OCI-LY7 (cell line): ENCODE results near the gene RITA1. TPM values are rescaled to one million over a fixed set of nuclear protein-coding genes. Genes with fewer than 3 reads are reported as not detected.
A peak's percentile ranks its signal among the peaks of the same experiment; 100 is the strongest.

Experiments
- BruUV-seq: library from RNA; stranded (reverse); fragments of 400-500 nt; replicated peaks from 2 replicates; lab custom pipeline; 2021; lab: Mats Ljungman, UMichigan
- CTCF ChIA-PET: fragments of 300-600 bp; sonication (Branson Sonifier 250); formaldehyde crosslinking; loops from one replicate; lab custom pipeline; 2022; ENCODE audit warnings: antibody characterized with exemption; ENCODE audit not compliant: unreplicated experiment; lab: Charles Lee
- POLR2A ChIA-PET: fragments of 300-600 bp; sonication (Branson Sonifier 250); formaldehyde crosslinking; loops from one replicate; lab custom pipeline; 2022; ENCODE audit warnings: antibody characterized with exemption; lab: Charles Lee
- DNase-seq: peaks from one replicate; pipeline ENCODE4 v3.0.0-alpha.2; 2015; ENCODE audit warnings: low spot score
- H2AFZ ChIP-seq: fragments of 200-600 bp; sonication (generic), shearing (Covaris generic); 2 replicates; pipeline ENCODE4 v1.6.1; 2014; ENCODE audit warnings: mild to moderate bottlenecking, antibody characterized with exemption, low read length, moderate library complexity
- H3K27ac ChIP-seq: fragments of 200-600 bp; sonication (generic); 2 replicates; pipeline ENCODE4 v1.5.1; 2014; ENCODE audit warnings: mixed run types, low read depth, mild to moderate bottlenecking, moderate library complexity, low read length, inconsistent platforms; ENCODE audit not compliant: poor library complexity, severe bottlenecking
- H3K36me3 ChIP-seq: fragments of 200-600 bp; sonication (generic); 2 replicates; pipeline ENCODE4 v1.6.1; 2014; ENCODE audit warnings: mild to moderate bottlenecking, antibody characterized with exemption, low read length, moderate library complexity, mixed read lengths; ENCODE audit not compliant: insufficient read depth
- H3K4me1 ChIP-seq: fragments of 200-600 bp; sonication (generic); 2 replicates; pipeline ENCODE4 v1.5.1; 2014; ENCODE audit warnings: mild to moderate bottlenecking, low read length; ENCODE audit not compliant: insufficient read depth, poor library complexity, severe bottlenecking
- H3K4me2 ChIP-seq: fragments of 200-600 bp; sonication (generic); 2 replicates; pipeline ENCODE4 v1.6.1; 2014; ENCODE audit warnings: mild to moderate bottlenecking, low read length
- H3K4me3 ChIP-seq: fragments of 200-600 bp; sonication (generic); 2 replicates; pipeline ENCODE4 v1.5.1; 2014; ENCODE audit warnings: mild to moderate bottlenecking, low read depth, low read length; ENCODE audit not compliant: poor library complexity, severe bottlenecking
- H3K79me2 ChIP-seq: fragments of 200-600 bp; sonication (generic); 2 replicates; pipeline ENCODE4 v1.6.1; 2016; ENCODE audit warnings: low read depth, mild to moderate bottlenecking, low read length, moderate library complexity, mixed read lengths; ENCODE audit not compliant: insufficient read depth
- H3K9me2 ChIP-seq: fragments of 200-600 bp; sonication (generic); 2 replicates; pipeline ENCODE4 v1.6.1; 2016; ENCODE audit warnings: mild to moderate bottlenecking, low read length, mixed read lengths; ENCODE audit not compliant: insufficient read depth
- H3K9me3 ChIP-seq: fragments of 200-600 bp; sonication (generic); 2 replicates; pipeline ENCODE4 v1.6.1; 2014; ENCODE audit warnings: mild to moderate bottlenecking, mixed run types, low read length, mixed read lengths
- H4K20me1 ChIP-seq: fragments of 200-600 bp; sonication (generic); 2 replicates; pipeline ENCODE4 v1.6.1; 2014; ENCODE audit warnings: mild to moderate bottlenecking, antibody characterized with exemption, low read length, moderate library complexity, mixed read lengths; ENCODE audit not compliant: insufficient read depth
- CTCF ChIP-seq: fragments of 200-600 bp; sonication (generic); conservative IDR thresholded peaks from 2 replicates; pipeline ENCODE4 v1.5.1; 2014; ENCODE audit warnings: mild to moderate bottlenecking, antibody characterized with exemption, low read length, moderate library complexity, mixed read lengths
- EZH2phosphoT487 ChIP-seq: fragments of 200-600 bp; sonication (generic); IDR thresholded peaks from 2 replicates; pipeline ENCODE4 v1.6.1; 2018; ENCODE audit warnings: low read depth, borderline replicate concordance, mild to moderate bottlenecking, mixed run types, antibody characterized with exemption, low read length, moderate library complexity, mixed read lengths
- intact Hi-C: fragments of 100-400 bp; cut with micrococcal nuclease; formaldehyde crosslinking; loops from one replicate; pipeline ENCODE4 v1.10.0; 2022; ENCODE audit not compliant: unreplicated experiment
- total RNA-seq, 2 experiments: library from RNA; depleted of rRNA in 1 of 2; stranded (reverse); fragments of >200 nt in 1 of 2; shearing (Covaris generic) in 1 of 2; gene quantifications; 2 replicates each; pipeline ENCODE4 v1.2.3, GENCODE V29; 2014 to 2022

RITA1 gene
- total RNA-seq, 2 experiments from 2014 or later: 68.6 to 90.8 TPM

- intact Hi-C loops: loop anchor here (1.0 to 5.0 kb wide), 5 partner anchors 47 to 251 kb away; no protein-coding TSS in a partner anchor
- Histone ChIP-seq H3K79me2 (peaks cover 28% of the 10 kb centered on the region; the same call in 1 of the 2 replicates), H4K20me1 (no peaks in the 10 kb centered on the region), H3K4me1 (peaks cover 57% of the 10 kb centered on the region), H3K36me3 (peaks cover 38% of the 10 kb centered on the region), H2AFZ (peak overlapping the region; percentile 26), H3K4me3 (peak overlapping the region; percentile 78), H3K9me2 (no peaks in the 10 kb centered on the region), H3K9me3 (no peaks in the 10 kb centered on the region), H3K27ac (peak overlapping the region; percentile 90), H3K4me2 (peak overlapping the region; percentile 90)
- BruUV-seq: TSS peak; percentile 90
- ChIA-PET CTCF (interaction anchor here (0.8 to 4.0 kb wide), 9 partner anchors 9 to 104 kb away, joined by 3 to 24 read pairs (median 3); partner anchors contain the start of gene RASAL1), POLR2A (interaction anchor here (0.6 to 4.3 kb wide), 21 partner anchors 9 to 273 kb away, joined by 3 to 33 read pairs (median 4); partner anchors contain the start of genes DTX1, RASAL1 and TPCN1)
- TF ChIP-seq EZH2phosphoT487 (no peak), CTCF (peak; percentile 79)
- DNase-seq: peak; percentile 92
These were observed 32.4 kb upstream of the RITA1 start for GRCh38 chr12:113152835-113153814.

GRCh38 chr12:113154351-113154973 is 31.1 kb upstream of the RITA1 start:
- peak overlapping the region; percentile 90 for H3K4me2 ChIP-seq

More at GRCh38 chr12:113154351-113154973, 31.1 kb upstream of the RITA1 start:
- ChIA-PET POLR2A (interaction anchor here (0.5 to 4.3 kb wide), 12 partner anchors 10 to 163 kb away, joined by 3 to 33 read pairs (median 3); partner anchors contain the start of gene RASAL1), CTCF (interaction anchor here (0.8 to 4.0 kb wide), 5 partner anchors 16 to 54 kb away, joined by 3 to 24 read pairs (median 3); partner anchors contain the start of gene RASAL1)
- Histone ChIP-seq H2AFZ (no peak overlapping the region), H3K4me3 (peak overlapping the region; percentile 78), H4K20me1 (no peaks in the 10 kb centered on the region), H3K27ac (peak overlapping the region; percentile 90), H3K9me2 (no peaks in the 10 kb centered on the region), H3K9me3 (no peaks in the 10 kb centered on the region), H3K79me2 (peaks cover 28% of the 10 kb centered on the region; the same call in 1 of the 2 replicates), H3K4me1 (peaks cover 62% of the 10 kb centered on the region), H3K36me3 (peaks cover 51% of the 10 kb centered on the region)
- peak; percentile 86 for DNase-seq
- TF ChIP-seq CTCF (no peak), EZH2phosphoT487 (no peak)
- BruUV-seq: no TSS peak
- intact Hi-C loops: loop anchor here (1.0 to 5.0 kb wide), 2 partner anchors 19 to 252 kb away; no protein-coding TSS in a partner anchor
